ENCODE results near the gene KDM5A.

The KDM5A gene

DNA sequence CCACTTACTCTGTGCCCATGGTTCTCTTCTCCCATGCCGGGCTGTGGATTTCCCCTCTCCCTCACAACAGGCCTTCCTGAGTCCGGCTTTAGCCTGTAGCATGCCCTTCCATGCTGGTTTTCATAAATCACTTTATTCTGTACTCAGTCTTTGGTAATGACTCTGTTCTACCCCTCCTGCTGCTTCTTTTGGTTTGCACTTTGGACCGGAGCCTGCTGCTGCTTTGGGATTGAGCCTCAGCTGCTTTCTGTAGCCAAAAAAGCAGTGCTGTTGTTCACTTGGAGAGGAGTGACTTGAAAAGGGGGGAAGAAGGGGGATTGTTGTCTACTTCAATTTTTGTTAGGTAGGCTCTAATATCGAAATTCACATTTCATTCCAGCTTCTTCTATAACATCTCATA, 118.0 kb downstream of the KDM5A start:
- DNase-seq, result no peak

DNA sequence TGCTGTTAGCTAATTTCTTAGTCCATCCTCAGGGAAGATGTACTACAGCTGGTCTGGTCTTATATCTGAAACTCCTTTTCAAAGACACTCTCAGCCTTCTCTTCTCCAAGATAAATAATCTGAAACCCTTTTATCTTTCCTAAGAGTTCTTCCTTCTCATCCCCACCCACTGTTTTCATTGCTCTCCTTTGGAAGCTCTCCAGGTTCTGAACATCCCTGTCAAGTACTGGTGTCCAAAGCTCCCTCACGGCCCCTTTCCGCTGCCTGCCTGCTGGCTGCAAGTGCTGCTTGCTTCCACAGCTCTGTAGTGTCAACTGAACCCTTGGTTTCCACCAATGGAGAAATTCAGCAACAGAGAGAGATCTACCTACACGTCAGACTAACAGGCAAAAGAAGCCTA, 119.9 kb downstream of the KDM5A start:
- no peak for DNase-seq

DNA sequence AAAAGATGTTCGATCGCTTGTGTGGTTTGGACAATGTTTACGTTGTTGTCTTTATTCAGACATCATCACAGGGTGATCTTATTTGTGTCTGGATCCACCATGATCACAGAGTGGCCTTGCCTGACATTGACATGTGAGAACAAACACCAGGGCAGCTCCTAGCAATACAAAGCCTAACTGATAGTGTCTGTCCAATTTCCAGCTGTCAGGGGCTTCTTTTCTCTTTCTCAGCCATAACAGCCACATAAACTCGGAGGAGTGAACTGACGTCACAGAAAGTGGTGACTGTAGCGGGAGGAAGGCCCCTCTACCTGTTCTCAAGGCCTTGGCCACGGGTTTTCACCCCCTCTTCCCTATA, 120.7 kb downstream of the KDM5A start:
- no peak for DNase-seq

DNA sequence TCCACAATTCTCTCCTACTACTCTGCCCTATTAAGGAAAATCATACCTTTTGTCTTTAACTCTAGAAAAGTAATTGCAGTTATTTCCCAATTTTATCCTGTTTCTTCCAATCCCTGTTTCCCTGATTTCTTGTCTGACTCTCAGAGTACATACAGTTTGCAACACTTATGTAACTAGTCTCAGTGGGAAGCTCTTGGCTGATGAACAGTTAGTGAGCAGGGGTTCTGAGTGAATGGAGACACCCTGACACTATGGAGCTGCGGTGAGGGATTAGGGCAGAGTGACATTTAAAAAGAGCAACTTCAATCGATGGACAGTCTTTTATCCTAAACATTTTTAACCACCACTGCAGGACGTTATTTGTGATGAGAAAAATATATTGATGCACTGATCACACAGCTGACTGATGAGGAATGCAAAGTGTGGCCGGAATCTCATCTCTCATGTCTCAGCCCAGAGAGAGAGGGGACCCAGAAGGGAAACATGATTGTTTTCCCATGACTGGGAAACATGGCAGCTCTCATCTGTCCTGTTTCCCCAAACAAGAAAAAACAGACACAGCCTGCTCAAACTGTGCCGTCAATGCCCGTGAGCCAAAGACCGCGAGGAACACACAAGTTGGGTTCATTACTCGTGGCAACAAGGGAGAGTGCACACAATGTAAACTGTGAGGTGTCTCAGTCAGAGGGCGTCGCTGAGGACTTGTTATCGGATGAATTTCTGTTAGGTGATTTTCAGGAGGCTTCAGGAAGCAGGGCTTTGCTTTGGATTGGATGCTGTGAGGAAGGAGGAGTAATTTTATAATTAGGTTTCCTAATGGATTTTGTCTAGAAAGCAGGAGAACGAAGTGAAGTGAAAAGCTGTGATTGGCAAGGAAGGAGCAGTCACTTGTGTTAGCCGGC, 121.3 kb downstream of the KDM5A start:
- no peak for DNase-seq

DNA sequence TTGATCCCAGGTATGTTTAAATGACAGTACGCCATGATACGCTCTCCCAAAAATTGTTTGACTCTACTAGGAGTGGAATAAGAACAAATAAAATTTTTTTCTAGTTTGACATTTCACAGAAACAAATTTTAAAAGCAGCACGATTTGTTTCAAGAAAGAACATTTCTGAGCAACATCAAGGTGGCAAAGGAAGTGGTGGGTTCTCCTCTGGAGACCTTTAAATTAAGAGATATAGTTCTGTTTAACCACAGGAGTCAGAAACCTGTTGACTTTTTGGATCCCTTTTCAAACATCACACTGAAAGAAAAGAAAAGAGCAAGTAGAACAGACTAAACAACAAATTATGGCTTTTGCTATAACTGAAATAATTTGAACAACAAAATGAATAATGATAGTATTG, 124.0 kb downstream of the KDM5A start:
- DNase-seq, result no peak

DNA sequence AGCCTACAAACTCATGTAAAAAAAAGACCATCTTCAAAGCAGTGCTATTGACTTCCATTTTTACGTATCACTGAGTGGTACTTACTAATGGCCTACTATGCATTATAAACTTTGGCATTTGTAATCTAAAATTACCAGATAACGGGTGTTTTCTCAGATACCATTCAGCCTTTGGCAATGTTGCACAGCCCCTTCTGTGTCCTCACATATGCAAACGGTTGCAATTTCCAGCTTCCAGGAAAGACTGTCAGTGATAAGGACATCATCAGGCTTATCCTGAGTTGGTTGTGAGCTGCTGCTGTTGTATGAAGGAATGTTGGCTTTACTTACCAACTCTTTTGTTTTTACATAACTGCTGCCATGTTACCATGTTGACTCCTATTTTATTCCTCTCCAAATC, 124.9 kb downstream of the KDM5A start:
- DNase-seq, result no peak

DNA sequence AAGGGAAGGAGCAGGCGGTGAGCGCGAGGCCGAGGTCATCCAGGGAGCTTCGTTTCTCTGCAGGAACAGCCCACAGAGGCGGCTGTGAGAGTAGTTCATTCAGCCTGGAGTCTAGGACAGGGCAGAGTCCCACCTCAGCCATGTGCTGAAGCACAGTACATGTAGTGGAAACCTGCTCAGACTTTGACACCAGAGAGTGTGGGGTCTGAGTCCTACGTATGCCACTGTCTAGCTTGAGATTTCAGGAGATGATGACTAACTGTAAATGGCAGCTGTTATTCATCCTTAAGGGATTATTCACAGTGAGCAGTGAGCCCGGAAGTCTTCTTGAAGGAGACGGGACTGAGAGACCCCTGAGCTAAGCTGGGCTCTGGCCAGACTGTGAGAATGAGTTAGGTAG, 125.5 kb downstream of the KDM5A start:
- DNase-seq, result no peak

DNA sequence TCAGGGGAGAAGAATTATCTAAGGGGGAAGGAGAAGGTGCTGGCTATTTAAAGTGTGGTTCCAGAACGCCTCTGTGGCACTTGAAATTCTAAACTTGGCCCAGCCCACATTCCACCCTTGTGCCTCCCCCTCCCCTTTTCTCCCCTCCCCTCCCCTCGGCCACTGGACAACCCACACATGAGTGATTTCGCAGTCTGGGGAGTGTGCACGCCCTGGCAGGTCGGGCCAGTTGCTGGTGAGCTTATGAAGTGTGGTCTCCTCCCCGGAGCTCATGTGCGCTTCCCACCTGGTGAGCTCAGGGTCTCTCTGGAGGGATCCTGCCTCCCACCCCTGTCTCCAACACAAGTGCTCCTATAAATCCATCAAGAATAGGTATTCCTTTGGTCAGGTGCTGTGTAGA, 126.3 kb downstream of the KDM5A start, which contains the start of gene SLC6A13:
Gene SLC6A13 (minus strand): TSS at position 20 of the 400 bp plus-strand sequence. CDS start 2,784 bp downstream, outside the sequence.
- no peak for DNase-seq

DNA sequence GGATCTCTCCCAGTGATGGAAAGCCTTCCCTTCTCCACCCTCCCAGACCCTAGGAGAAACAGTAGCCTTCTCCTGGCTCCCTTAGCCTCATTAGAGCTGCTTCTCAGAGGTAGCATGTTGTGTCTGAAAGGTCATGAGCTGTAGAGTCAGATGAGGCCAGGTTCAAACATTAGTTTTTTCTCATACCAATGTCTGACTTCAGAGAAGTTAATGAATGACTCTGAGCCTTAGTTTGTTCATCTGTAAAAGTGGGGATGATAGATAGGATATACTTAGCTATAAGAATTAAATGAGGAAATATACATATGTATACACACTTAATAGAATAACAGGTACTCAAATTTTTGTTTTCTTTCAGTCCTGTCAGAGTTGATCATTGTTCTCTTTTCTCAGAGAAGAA, 127.0 kb downstream of the KDM5A start:
- no peak for DNase-seq

DNA sequence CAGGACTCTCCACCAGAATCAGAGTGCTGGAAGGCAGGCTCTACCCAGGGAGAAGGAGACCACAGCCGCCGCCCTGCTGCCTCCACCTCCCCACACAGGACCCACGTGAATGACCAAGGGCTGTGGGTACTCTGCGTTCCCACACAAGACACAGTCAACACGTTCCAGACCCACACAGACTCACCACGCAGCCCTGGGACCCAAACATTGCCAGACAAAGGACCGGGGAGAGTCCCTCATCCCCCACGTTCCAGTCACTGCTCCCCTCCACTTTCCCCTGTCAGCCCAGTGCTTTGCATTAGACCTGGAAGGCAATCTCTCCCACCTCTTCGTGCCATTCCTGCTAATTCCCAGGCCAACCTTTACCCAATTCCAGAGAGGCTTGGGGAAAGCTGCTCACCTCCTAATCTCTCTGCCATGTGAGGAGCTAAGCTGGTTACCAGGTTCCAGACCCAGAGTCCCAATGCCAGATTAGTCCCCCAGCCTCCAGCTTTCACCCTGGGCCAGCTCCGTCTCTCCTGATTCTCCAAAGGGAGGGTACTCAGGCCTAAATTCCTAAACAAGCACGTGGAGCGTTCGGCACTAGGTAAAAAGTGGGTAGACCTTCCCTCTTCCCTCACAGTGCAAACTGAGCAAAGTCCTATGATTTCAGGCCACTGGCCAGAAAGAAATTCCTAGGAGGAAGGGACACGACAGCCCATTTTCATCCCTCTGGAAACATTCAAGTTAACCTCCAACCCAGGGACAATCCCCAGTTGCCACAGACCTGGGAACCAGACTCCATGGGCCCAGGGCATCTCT, 131.4 kb downstream of the KDM5A start:
- DNase-seq, result no peak

DNA sequence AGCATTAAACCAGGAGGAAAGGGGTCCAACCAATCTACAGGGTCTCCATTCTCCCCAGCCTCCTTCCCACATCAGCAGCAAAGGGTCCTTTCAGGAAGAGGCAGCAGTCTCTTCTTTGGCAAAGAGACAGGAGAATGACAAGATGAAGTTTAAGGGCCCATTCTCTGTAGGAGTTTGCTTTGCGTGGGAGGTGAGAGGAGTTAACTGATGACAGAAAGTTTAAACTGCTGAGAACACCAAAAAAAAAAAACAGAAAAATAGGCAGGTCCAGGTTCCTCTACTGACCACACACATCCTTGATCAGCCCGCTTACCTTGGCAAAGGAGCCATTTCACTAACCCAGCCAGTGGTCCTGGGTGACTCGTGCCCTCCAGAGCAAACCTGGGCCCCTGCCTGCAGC, 132.2 kb downstream of the KDM5A start:
- no peak for DNase-seq

DNA sequence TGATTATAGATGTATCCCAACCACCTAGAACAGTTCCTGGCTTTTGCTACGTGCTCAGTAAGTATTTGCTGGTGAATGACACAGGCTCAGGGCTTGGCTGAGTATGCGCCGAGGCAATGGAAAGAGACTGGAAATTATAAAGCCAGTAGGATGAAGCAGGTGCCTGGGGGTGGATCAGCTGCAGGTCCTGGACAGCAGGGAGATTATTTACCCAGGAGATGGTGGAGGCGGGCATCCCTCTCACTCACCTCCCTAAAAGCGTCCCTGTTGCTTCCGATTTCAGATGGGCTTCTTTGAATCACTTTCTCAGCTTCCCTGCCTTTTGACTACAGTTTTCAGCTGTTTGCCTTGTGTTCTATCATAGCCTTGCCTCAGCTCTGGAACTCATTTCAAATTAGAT, 132.9 kb downstream of the KDM5A start:
- DNase-seq, result no peak

DNA sequence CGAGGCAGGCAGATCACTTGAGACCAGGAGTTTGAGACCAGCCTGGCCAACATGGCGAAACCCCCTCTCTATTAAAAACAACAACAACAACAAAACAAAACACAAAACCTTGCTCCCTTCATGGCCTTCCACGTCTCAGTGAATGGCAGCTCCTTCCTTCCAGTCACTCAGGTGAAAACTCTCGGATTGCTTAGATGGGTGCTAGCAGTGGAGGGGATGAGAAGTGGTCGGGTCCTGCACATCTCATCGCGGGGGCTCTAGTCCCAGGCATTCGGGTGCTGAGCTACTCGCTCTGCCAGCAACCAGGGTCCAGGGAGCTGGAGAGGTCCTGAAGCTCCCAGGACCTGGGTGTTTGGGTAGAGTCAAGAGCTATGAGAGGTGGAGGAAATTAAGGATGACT, 134.2 kb downstream of the KDM5A start:
- DNase-seq, result no peak

DNA sequence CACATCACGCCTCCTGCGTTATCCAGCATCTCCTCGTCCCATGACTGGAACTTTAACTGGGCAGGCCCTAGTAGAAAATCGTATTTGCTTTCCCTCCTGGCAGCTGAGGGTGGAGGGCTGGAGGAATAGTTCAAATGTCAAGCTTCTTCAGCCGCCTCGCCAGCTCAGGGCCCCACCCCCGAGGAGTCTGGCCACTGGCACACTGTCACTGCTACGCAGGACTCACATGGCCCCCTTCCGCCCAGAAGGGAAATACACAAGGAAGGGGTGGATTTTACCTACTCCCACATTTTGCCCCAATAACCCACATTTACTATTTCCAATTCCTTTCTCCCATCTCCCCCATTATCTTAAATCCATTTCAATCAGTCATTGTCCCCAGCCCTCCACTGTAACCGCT, 135.1 kb downstream of the KDM5A start:
- no peak for DNase-seq

DNA sequence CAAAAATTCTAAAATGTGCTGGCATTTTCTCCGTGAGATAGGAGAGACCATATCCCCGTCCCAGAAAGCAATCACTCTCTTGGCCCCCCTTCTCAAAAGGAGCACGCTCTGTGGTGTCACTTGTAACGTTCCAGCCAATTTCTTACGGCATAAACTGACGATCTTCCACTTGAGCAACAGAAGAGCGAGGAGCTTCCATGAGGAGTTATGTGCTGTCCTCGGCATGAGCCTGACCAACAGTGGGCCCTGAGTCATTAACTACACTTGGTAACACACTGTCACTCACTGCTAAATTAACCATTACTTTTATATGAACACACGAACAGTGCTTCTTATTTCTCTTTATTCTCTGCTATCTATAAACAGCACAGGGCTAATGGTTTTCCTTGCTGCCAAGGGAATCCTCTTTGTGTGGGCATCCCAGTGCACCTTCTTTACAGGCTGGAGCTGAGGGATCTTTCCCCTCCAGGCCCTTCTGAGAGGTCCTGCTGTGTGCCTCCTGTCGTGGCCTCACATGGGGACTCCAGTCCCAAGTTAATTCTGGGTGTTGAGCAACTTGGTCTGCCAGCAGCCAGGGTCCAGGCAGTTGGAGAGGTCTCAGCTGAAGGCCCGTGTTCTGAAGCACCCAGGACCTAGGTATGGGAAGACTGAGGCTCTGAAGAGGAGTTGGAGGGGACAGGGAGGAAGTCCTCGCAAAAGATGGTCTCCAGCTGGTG, 135.8 kb downstream of the KDM5A start:
- no peak for DNase-seq

DNA sequence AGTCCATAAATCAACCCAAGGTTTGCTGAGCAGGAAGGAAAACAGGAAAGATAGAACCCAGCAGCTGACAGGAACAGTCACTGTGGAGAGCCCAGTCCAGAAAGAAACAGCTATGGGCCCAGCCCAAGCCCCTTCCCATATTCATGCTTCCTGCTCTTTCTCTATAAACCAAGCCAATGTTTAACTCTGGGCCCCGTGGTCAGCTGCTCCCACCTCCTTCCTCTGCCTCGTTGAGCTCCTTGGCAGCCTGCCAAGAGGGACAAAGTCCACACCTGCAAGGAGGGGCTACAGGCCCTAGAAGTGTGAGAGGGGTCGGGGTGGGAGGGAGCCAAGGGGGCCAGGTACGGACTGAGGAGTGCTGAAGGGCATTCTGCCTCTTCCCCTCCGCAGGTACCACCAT, 136.5 kb downstream of the KDM5A start:
- no peak for DNase-seq

DNA sequence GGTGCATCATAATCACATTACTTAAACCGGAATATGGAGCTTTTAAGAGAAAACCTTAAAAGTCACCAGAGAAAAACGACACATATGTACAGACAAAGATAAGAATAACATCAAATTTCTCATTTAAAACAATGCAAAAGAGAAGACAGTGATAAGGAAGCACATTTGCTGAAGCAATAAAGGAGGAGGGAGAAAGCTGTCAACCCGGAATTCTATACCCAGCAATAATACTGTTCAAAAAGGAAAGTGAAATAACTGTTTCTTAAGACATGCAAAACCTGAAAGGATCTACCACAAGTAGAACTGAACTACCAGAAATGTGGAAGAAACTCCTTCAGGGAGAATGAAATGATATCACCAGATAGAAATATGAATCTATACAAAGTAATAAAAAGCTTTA, 141.8 kb downstream of the KDM5A start:
- no peak for DNase-seq

DNA sequence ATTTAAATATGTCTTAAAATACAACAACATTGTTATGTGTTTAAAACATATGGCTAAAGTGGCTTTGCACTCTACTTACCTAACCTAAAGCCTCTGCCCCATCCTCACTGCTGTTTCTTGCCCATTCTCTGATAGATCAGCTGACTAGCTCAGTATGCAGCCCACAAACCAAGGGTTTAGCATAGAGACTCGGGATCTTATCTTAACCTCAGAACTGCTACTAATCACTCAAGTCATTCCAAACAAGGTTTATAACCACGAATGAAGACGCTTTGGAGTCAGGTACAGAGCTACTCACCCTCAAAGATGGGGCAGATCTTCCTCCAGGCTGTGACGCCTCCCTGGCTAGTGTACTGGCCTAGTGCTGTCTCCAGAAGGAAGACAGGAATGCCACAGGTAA, 145.7 kb downstream of the KDM5A start:
- no peak for DNase-seq

DNA sequence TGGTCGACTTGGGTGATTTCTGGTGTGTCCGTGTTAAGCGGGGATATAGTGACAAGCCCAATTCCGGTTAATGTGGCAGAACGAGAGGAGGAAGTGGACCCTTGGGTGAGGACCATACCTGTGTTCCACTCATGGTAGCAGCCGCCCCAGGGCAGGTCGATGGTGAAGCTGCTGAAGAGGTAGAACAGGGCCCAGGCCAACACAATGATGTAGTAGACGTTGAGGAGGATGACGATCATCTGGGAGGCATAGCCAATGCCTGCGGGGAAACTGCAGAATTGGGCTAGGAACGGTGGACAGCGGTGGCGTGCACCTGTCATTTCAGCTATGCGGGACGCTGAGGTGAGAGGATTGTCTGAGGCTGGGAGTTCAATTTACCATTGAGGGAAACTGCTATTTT, 146.6 kb downstream of the KDM5A start:
- no peak for DNase-seq

DNA sequence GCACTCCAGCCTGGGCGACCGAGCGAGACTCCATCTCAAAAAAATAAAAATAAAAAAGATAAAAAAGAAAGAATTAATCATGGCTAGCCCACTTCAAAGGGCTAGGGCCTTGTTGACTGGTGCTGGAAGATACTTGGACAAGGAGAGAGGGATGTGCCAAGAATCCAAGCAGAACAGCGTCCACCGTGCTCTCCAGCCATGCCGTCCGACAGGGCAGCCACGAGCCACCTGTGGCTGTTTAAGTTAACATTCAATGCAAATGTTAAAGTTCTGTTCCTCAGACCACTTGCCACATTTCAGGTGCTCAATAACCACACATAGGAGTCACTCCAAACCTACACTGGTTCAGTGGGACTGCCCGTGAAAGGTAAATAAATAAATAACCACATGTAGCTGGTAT, 147.9 kb downstream of the KDM5A start:
- no peak for DNase-seq

DNA sequence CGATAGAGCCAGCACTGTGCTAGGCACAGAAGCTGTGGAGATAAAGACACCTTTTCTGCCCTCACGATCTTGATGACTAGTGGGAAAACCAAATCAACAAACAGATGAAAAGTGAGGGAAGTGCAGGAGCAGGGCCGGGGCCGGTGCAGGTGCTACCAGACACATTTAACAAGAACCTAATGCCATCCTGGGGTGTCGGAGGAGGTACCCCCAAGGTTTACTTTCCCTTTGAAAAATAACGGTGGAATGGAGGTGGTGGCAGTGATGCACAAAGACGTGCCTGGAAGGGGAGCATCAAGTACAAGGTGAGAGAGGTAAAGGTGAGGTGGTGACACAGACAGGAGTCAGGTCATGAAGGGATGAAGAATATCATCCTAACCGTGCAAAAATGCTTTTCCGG, 148.6 kb downstream of the KDM5A start:
- DNase-seq, result no peak

DNA sequence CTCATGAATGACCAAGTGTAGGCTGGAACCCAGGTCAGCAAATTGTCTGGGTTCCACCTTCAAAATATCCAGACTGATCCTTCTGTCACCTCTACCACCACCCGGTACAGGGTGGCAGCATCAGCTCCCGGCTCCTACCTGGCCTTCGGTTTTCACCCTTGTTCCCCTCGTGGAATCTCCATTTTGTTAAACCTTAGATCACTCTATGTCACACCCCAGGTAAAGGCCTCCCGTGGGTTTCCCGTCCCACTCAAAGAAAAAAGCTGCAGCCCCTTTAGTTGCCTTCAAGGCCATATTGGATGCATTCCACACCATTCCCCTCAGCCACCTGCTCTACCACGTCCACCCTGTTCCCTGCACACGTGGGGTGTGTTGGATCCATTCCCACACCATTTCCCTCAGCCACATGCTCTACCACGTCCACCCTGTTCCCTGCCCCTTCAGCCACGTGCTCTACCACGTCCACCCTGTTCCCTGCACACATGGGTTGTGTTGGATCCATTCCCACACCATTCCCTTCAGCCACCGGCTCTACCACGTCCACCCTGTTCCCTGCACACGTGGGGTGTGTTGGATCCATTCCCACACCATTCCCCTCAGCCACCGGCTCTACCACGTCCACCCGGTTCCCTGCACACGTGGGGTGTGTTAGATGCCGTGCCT, 150.3 kb downstream of the KDM5A start:
- no peak for DNase-seq

DNA sequence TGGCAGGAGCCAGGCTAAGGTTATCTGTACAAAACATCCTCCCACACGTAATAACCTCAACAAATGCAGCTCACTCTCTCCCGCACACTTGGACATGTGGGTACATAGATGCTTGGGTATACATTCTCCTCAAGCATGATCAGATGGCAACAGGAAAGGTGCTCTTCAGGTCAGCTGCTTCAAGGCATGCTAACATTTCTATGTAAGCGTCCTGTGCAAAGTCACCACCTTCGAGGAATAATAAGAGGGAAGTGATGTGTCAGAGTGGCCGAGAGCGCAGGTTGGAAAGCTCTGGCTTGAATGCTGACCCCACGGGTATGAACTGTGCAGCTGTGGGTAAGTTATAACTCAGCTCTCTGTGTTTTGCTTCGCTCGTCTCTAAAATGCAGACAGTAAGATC, 151.0 kb downstream of the KDM5A start:
- no peak for DNase-seq
